ENCODE measurements around the gene CERS6. TPM values are rescaled to one million over a fixed set of nuclear protein-coding genes. Genes with fewer than 3 reads are reported as not detected.

The CERS6 gene
- total and polyA plus RNA-seq, 10 of the 15 experiments (the other 5 are each of a cell fraction or from before 2014, with no cell fraction given): 1.3 to 20.4 (median 14.1) TPM

- DNase-seq (ENCODE audit: low read depth, low spot score): no peak
- no peak for FAIRE-seq
- POLR2A ChIA-PET: no interaction called here
- Histone ChIP-seq H3K9ac (ENCODE audit: control insufficient read depth, insufficient read depth, low read length) (no peak overlapping the region), H3K4me1 (ENCODE audit: control insufficient read depth, insufficient read depth, low read length) (peaks cover 8% of the 10 kb centered on the region), H3K27ac (ENCODE audit: control insufficient read depth, insufficient read depth) (no peak overlapping the region), H3K4me3 (no peak overlapping the region), H2AFZ (ENCODE audit: control insufficient read depth, low read depth, low read length) (no peak overlapping the region), H3K9me3 (replicated peaks; ENCODE audit: control insufficient read depth, insufficient read depth, low read length) (no peaks in the 10 kb centered on the region), H3K4me2 (ENCODE audit: control insufficient read depth, insufficient read depth) (no peak overlapping the region), H3K27me3 (replicated peaks in 1 of 2; ENCODE audit: control insufficient read depth in 2 of 2, insufficient read depth in 2 of 2, low read length in 1 of 2) (no peaks in the 10 kb centered on the region), H3K36me3 (ENCODE audit: control insufficient read depth in 2 of 2, insufficient read depth in 2 of 2, low read length in 1 of 2) (peaks cover 0 to 5% of the 10 kb centered on the region in 2 experiments; a peak in 2 of 4 replicates), H3K79me2 (ENCODE audit: control insufficient read depth, insufficient read depth, low read length) (peaks cover 42% of the 10 kb centered on the region), H4K20me1 (ENCODE audit: control insufficient read depth, insufficient read depth) (no peaks in the 10 kb centered on the region)
- intact Hi-C loops (cut with micrococcal nuclease; ENCODE audit: unreplicated experiment): no loop called here
- SMC1A ChIA-PET (ENCODE audit: uncharacterized antibody, unreplicated experiment): interaction anchor here (0.6 to 1.2 kb wide), 2 partner anchors 24 to 1650 kb away, joined by 3 to 4 read pairs; no protein-coding TSS in a partner anchor
- TF ChIP-seq SREBF2 (IDR thresholded peaks at IDR 0.05; ENCODE audit: low read length) (no peak), ZNF217 (IDR thresholded peaks at IDR 0.05) (no peak), SREBF1 (IDR thresholded peaks at IDR 0.05; ENCODE audit: low read length) (no peak), NFYB (IDR thresholded peaks at IDR 0.05; ENCODE audit: insufficient read depth, low read depth, low read length) (no peak), E4F1 (IDR thresholded peaks at IDR 0.05; ENCODE audit: borderline replicate concordance, partially characterized antibody) (no peak), ELK1 (IDR thresholded peaks at IDR 0.05; ENCODE audit: low read depth, low read length) (no peak), ESRRA (IDR thresholded peaks at IDR 0.05; ENCODE audit: low read length) (no peak), PML (IDR thresholded peaks at IDR 0.05; ENCODE audit: low read length) (no peak), FOXM1 (IDR thresholded peaks at IDR 0.05; ENCODE audit: low read depth, low read length) (no peak), POLR2A (IDR thresholded peaks at IDR 0.05; ENCODE audit: low read depth, low read length) (no peak), ZNF687 (IDR thresholded peaks at IDR 0.05) (no peak), SMAD5 (IDR thresholded peaks at IDR 0.05; ENCODE audit: low read depth) (no peak)
- RAD21 ChIA-PET (ENCODE audit: unreplicated experiment): no interaction called here
- in situ Hi-C loops (cut with MboI): no loop called here
- no peak for ATAC-seq
- CTCF ChIA-PET: no interaction called here
- no TSS peak for BruUV-seq (replicated peaks)
- WGBS (ENCODE audit: insufficient coverage, insufficient replicate concordance, low lambda C conversion rate, missing lambda C conversion rate): 95% methylated on average over 6 of the region's 6 CpGs
Measured at GRCh38 chr2:168510125-168510756, 54.2 kb downstream of the CERS6 start.

All from GM12878 (cell line).